Tibial nerve (tissue), 4 donors: Measurements from ENCODE around the gene RAMP1. TPM values are rescaled to one million over a fixed set of nuclear protein-coding genes. Genes with fewer than 3 reads are reported as not detected.

ENCODE experiments used
- DNase-seq, 2 donors: peaks; one replicate each; pipeline ENCODE4 v3.0.0-alpha.2; 2019; ENCODE audit warnings: low spot score in 2 of 2
- H3K27ac ChIP-seq, 4 donors: fragments of 200-600 bp; sonication (generic) in 3 of 4; one replicate each; pipeline ENCODE4 v1.5.1; 2017 to 2019; ENCODE audit warnings: mild to moderate bottlenecking in 1 of 4
- H3K27me3 ChIP-seq, 2 donors: fragments of 200-600 bp; sonication (generic) in 1 of 2; one replicate each; pipeline versions ENCODE4 v1.5.1 to v1.6.0; 2017 to 2019
- H3K36me3 ChIP-seq, 3 donors: fragments of 200-600 bp; sonication (generic); one replicate each; pipeline ENCODE4 v1.5.1; 2018 to 2019
- H3K4me1 ChIP-seq, 4 donors: fragments of 200-600 bp; sonication (generic) in 3 of 4; one replicate each; pipeline ENCODE4 v1.5.1; 2017 to 2019
- H3K4me3 ChIP-seq, 4 donors: fragments of 200-600 bp; sonication (generic) in 3 of 4; one replicate each; pipeline ENCODE4 v1.5.1; 2017 to 2019; ENCODE audit warnings: mild to moderate bottlenecking in 1 of 4, moderate library complexity in 1 of 4
- H3K9me3 ChIP-seq, 4 donors: fragments of 200-600 bp; sonication (generic) in 3 of 4; one replicate each; pipeline ENCODE4 v1.5.1; 2017 to 2019
- CTCF ChIP-seq, 5 experiments: fragments of 200-600 bp in 3 of 5; fragments of 450-650 bp in 2 of 5; sonication (generic) in 3 of 5; IDR thresholded peaks; one replicate each; pipeline ENCODE4 v1.5.1; 2016 to 2019; ENCODE audit warnings: antibody characterized with exemption in 5 of 5, mild to moderate bottlenecking in 3 of 5, moderate library complexity in 2 of 5
- EP300 ChIP-seq, 2 donors: sonication (generic); formaldehyde crosslinking; IDR thresholded peaks; one replicate each; pipeline ENCODE4 v1.6.1; 2017; ENCODE audit warnings: antibody characterized with exemption in 2 of 2, mild to moderate bottlenecking in 1 of 2
- POLR2A ChIP-seq, 2 donors: fragments of 450-650 bp; IDR thresholded peaks; one replicate each; pipeline ENCODE4 v1.6.1; 2017; ENCODE audit warnings: antibody characterized with exemption in 2 of 2, mild to moderate bottlenecking in 2 of 2, moderate library complexity in 2 of 2
- WGBS, 2 donors: methylation state at CpG; one replicate each; pipeline ENCODE4 v1.1.5; 2018; 5-methylcytosine and 5-hydroxymethylcytosine counted together
- total RNA-seq, 4 donors: library from RNA; depleted of rRNA; stranded (reverse); fragments of >200 nt; gene quantifications; one replicate each; pipeline ENCODE4 v1.1.0, GENCODE V29; 2016

Gene RAMP1
- total RNA-seq, 4 donors from 2014 or later: 60.6 to 105 (median 76.2) TPM

- no peak for DNase-seq
- 88 to 92% methylated on average over 12 of the region's 12 CpGs for WGBS, 2 donors
- Histone ChIP-seq H3K27me3 (no peaks in the 10 kb centered on the region), H3K4me3 (no peak overlapping the region), H3K36me3 (no peaks in the 10 kb centered on the region), H3K4me1 (no peaks in the 10 kb centered on the region), H3K9me3 (peaks cover 0 to 21% (median 3%) of the 10 kb centered on the region in 4 donors), H3K27ac (no peak overlapping the region)
- TF ChIP-seq EP300 (IDR thresholded peaks at IDR 0.05) (no peak), CTCF (IDR thresholded peaks at IDR 0.05) (no peak), POLR2A (IDR thresholded peaks at IDR 0.05) (no peak)
Observed at GRCh38 chr2:237910576-237911362, 51.3 kb downstream of the RAMP1 start.

- no peak overlapping the region for H3K27ac ChIP-seq
- DNase-seq: no peak
Observed at GRCh38 chr2:237911363-237912017, 52.1 kb downstream of the RAMP1 start.

GRCh38 chr2:237912271-237913192 is 53.1 kb downstream of the RAMP1 start:
- Histone ChIP-seq H3K4me3 (no peak overlapping the region), H3K4me1 (no peaks in the 10 kb centered on the region), H3K36me3 (no peaks in the 10 kb centered on the region), H3K27ac (no peak overlapping the region), H3K9me3 (peaks cover 0 to 6% (median 0%) of the 10 kb centered on the region in 4 donors), H3K27me3 (no peaks in the 10 kb centered on the region)
- 84 to 90% methylated on average over 16 to 27 of the region's 28 CpGs for WGBS, 2 donors
- no peak for DNase-seq
- no peak for TF ChIP-seq EP300 (IDR thresholded peaks at IDR 0.05)
- no peak for TF ChIP-seq POLR2A (IDR thresholded peaks at IDR 0.05)
- no peak for TF ChIP-seq CTCF (IDR thresholded peaks at IDR 0.05)

More at GRCh38 chr2:237911363-237912017, 52.1 kb downstream of the RAMP1 start:
- Histone ChIP-seq H3K36me3 (no peaks in the 10 kb centered on the region), H3K4me3 (no peak overlapping the region), H3K4me1 (no peaks in the 10 kb centered on the region), H3K9me3 (peaks cover 0 to 17% (median 3%) of the 10 kb centered on the region in 4 donors), H3K27me3 (no peaks in the 10 kb centered on the region)
- TF ChIP-seq POLR2A (IDR thresholded peaks at IDR 0.05) (no peak), CTCF (IDR thresholded peaks at IDR 0.05) (no peak), EP300 (IDR thresholded peaks at IDR 0.05) (no peak)
- WGBS, 2 donors: 75 to 93% methylated on average over 4 to 21 of the region's 28 CpGs

GRCh38 chr2:237913193-237913917 is 53.9 kb downstream of the RAMP1 start:
- no peak overlapping the region for H3K27ac ChIP-seq
- no peaks in the 10 kb centered on the region for H3K4me1 ChIP-seq
- TF ChIP-seq EP300 (IDR thresholded peaks at IDR 0.05) (no peak), POLR2A (IDR thresholded peaks at IDR 0.05) (no peak), CTCF (IDR thresholded peaks at IDR 0.05) (no peak)
- H3K36me3 ChIP-seq: no peaks in the 10 kb centered on the region
- no peaks in the 10 kb centered on the region for H3K27me3 ChIP-seq
- no peak for DNase-seq
- WGBS, 2 donors: 88 to 91% methylated on average over 25 to 26 of the region's 26 CpGs
- no peaks in the 10 kb centered on the region for H3K9me3 ChIP-seq
- no peak overlapping the region for H3K4me3 ChIP-seq
